Stimulated activated naive CD8-positive, alpha-beta T cell treated with anti-CD3 and anti-CD28 coated beads, Interleukin-15, Interleukin-2, amounts not matched to agents 100 ng/mL and 50 ng/mL, for 24 hours (primary cell): ENCODE measurements around the gene ZBTB33.

Source experiments
- H3K27ac Mint-ChIP-seq: one replicate; pipeline ENCODE4 v1.8.0; 2021; ENCODE audit warnings: mild to moderate bottlenecking, mixed read lengths
- H3K27me3 Mint-ChIP-seq: one replicate; pipeline ENCODE4 v1.8.0; 2021; ENCODE audit warnings: mixed read lengths
- H3K36me3 Mint-ChIP-seq: one replicate; pipeline ENCODE4 v1.8.0; 2021; ENCODE audit warnings: low read depth, mixed read lengths
- H3K4me1 Mint-ChIP-seq: one replicate; pipeline ENCODE4 v1.8.0; 2021; ENCODE audit warnings: low read depth, mixed read lengths
- H3K4me3 Mint-ChIP-seq: one replicate; pipeline ENCODE4 v1.8.0; 2021; ENCODE audit warnings: mild to moderate bottlenecking, mixed read lengths
- H3K9me3 Mint-ChIP-seq: one replicate; pipeline ENCODE4 v1.8.0; 2021; ENCODE audit warnings: mixed read lengths

ZBTB33 gene

GRCh38 chrX:120244395-120244734 is 6.2 kb upstream of the ZBTB33 start:
- H3K4me3 Mint-ChIP-seq, result peak overlapping the region; percentile 93
- no peaks in the 10 kb centered on the region for H3K9me3 Mint-ChIP-seq
- peaks cover 4% of the 10 kb centered on the region for H3K27me3 Mint-ChIP-seq
- peak overlapping the region; percentile 73 for H3K27ac Mint-ChIP-seq
- peaks cover 15% of the 10 kb centered on the region for H3K4me1 Mint-ChIP-seq
- peaks cover under 1% of the 10 kb centered on the region for H3K36me3 Mint-ChIP-seq

DNA sequence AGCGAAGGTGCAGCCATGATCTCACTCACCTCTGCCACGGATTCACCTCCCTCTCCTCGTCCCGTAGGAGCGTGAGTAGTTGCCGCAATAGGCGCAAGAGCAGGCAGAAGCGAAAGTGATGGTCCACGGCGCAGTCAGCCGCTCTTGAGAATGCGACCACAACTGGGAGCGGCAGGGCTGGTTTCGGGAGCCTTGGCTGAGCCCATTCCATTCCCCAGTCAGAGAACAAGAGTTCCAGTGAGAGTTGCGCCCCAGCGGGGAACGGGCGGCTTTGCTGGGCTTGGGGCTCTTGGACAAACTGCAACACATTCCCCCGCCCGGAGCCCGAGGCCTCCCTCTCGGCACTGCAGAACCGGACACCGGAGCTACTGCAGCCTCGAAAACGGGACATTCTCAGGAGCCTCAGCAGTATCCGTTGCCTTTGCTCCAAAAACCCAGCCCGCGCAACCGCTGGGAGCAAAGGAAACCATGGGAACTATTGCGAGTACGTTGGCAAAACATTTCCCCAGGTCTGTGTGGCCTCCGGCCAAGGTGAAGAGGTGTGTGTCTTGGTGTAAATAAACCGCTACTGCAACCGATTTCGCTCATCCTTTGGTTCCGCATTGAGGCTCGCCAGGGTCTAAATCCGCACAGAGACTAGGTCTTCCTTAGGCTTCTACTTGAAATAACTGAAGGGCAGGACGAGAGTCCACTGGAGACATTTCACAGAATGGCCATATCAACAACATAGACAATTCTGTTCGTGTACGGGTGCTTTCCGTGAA is 5.7 kb upstream of the ZBTB33 start:
- peaks cover 16% of the 10 kb centered on the region for H3K4me1 Mint-ChIP-seq
- no peaks in the 10 kb centered on the region for H3K9me3 Mint-ChIP-seq
- H3K27me3 Mint-ChIP-seq, result peaks cover 4% of the 10 kb centered on the region
- no peaks in the 10 kb centered on the region for H3K36me3 Mint-ChIP-seq
- H3K4me3 Mint-ChIP-seq, result peak overlapping the region; percentile 93
- peak overlapping the region; percentile 84 for H3K27ac Mint-ChIP-seq

DNA sequence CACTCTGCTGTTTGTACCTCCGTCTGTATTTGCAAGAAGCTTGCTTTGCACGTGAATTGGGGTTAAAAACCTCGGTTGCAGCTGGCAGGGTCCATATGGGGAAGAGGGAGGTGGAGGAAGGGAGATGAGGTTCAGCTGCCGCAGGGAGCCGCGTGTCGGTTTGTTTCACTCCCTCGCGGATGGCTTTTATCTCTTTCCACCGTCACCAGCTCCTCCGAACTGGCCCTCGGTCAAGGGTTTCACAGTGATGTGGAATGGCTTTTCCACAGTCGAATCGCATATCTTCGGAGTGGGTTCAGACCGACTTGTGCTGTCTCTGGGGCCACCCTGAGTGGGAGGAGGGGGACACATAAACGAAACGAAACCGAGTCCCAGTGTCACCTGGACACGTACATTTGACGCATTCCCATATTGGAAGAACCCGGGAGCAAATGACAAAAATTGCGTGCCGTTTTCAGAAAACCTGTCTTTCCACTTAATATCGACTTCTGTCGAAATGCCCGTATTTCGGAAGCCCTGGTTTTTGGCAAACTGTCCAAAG is 929 bp downstream of the ZBTB33 start:
- Mint-ChIP-seq H3K36me3 (peaks cover 39% of the 10 kb centered on the region), H3K9me3 (no peaks in the 10 kb centered on the region), H3K27me3 (peaks cover 2% of the 10 kb centered on the region), H3K27ac (peak overlapping the region; percentile 85), H3K4me1 (peaks cover 27% of the 10 kb centered on the region), H3K4me3 (peak overlapping the region; percentile 94)

- peaks cover 49% of the 10 kb centered on the region for H3K36me3 Mint-ChIP-seq
- H3K27ac Mint-ChIP-seq, result peak overlapping the region; percentile 19
- H3K4me3 Mint-ChIP-seq, result no peak overlapping the region
- H3K9me3 Mint-ChIP-seq, result no peaks in the 10 kb centered on the region
- H3K27me3 Mint-ChIP-seq, result no peaks in the 10 kb centered on the region
- H3K4me1 Mint-ChIP-seq, result peaks cover 35% of the 10 kb centered on the region
Observed at GRCh38 chrX:120253784-120254183, 3.2 kb downstream of the ZBTB33 start.

GRCh38 chrX:120260369-120260768 is 9.8 kb downstream of the ZBTB33 start:
- Mint-ChIP-seq H3K9me3 (no peaks in the 10 kb centered on the region), H3K4me1 (peaks cover 15% of the 10 kb centered on the region), H3K27me3 (no peaks in the 10 kb centered on the region), H3K36me3 (peaks cover 21% of the 10 kb centered on the region), H3K4me3 (no peak overlapping the region), H3K27ac (no peak overlapping the region)

DNA sequence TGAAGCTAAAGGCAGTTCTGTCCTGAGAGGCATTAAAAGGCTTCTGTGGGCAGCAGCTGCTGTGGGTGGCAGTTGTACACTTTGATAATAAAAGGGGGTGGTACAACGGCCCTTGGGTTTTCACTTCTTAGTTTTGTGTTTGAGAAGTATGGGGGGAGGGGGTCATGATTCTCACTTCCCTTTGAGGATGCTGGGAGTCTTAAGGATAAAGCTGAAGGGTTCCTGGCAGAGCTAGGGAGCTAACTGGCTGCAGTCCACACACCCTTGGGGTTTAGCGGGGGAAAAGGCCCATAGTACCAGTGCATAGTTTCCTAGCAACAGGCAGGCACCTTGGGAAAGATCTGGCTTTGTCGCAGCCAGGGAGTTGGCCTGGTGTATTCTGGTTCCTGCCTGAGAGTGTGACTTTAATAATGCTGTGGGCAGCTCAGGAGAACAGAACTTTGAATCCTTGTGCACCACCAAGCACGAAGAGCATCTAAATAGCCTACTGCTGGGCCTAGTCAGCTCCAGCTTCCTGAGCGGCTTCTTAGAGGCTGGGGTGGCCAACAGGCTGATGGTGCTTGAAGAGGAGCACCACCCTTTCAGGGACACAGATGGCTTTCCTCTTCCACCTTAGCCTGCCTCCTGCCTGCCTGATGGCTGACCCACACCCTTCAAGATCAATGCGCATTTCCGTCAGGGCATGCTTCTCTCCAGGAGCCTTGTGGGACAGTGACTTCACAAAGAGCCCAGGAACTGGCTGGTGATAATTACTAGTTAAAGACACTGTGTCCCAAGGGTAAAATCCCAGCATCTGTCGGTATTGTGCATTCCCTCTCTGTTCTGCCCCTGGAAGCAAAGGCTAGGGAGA is 12.5 kb downstream of the ZBTB33 start:
- Mint-ChIP-seq H3K4me3 (no peak overlapping the region), H3K27ac (no peak overlapping the region), H3K27me3 (no peaks in the 10 kb centered on the region), H3K36me3 (no peaks in the 10 kb centered on the region), H3K4me1 (no peaks in the 10 kb centered on the region), H3K9me3 (no peaks in the 10 kb centered on the region)

DNA sequence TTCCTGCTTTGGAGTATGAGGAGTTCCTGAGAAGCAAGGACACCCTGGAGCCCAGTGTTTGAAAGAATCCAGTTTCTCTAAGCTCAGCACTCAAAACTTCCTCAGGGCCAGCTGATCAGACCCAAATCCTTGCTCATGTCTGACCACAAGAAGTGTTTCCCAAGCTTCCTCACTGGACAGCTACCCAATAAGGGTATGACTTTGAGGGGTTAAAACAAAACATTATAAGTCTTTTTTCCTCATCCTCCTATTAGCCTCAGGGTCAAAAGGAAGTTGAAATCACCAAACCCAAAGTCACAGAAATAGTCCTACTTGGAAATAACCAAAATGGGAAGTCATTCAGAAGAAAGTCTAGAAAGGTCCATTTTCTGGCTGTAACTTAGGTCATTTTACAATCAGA is 13.7 kb downstream of the ZBTB33 start:
- Mint-ChIP-seq H3K27ac (no peak overlapping the region), H3K9me3 (no peaks in the 10 kb centered on the region), H3K4me3 (no peak overlapping the region), H3K4me1 (peaks cover 5% of the 10 kb centered on the region), H3K36me3 (no peaks in the 10 kb centered on the region), H3K27me3 (no peaks in the 10 kb centered on the region)

GRCh38 chrX:120269373-120270035 is 18.9 kb downstream of the ZBTB33 start:
- Mint-ChIP-seq H3K27ac (peak overlapping the region; percentile 27), H3K27me3 (no peaks in the 10 kb centered on the region), H3K36me3 (no peaks in the 10 kb centered on the region), H3K4me1 (peaks cover 11% of the 10 kb centered on the region), H3K9me3 (no peaks in the 10 kb centered on the region), H3K4me3 (no peak overlapping the region)

- no peak overlapping the region for H3K27ac Mint-ChIP-seq
- no peaks in the 10 kb centered on the region for H3K36me3 Mint-ChIP-seq
- no peak overlapping the region for H3K4me3 Mint-ChIP-seq
- no peaks in the 10 kb centered on the region for H3K9me3 Mint-ChIP-seq
- no peaks in the 10 kb centered on the region for H3K27me3 Mint-ChIP-seq
- peaks cover 11% of the 10 kb centered on the region for H3K4me1 Mint-ChIP-seq
Observed at GRCh38 chrX:120270567-120270966, 20.0 kb downstream of the ZBTB33 start.

GRCh38 chrX:120271218-120271617 is 20.6 kb downstream of the ZBTB33 start:
- Mint-ChIP-seq H3K4me1 (peaks cover 11% of the 10 kb centered on the region), H3K9me3 (no peaks in the 10 kb centered on the region), H3K27me3 (no peaks in the 10 kb centered on the region), H3K27ac (no peak overlapping the region), H3K4me3 (no peak overlapping the region), H3K36me3 (no peaks in the 10 kb centered on the region)

DNA sequence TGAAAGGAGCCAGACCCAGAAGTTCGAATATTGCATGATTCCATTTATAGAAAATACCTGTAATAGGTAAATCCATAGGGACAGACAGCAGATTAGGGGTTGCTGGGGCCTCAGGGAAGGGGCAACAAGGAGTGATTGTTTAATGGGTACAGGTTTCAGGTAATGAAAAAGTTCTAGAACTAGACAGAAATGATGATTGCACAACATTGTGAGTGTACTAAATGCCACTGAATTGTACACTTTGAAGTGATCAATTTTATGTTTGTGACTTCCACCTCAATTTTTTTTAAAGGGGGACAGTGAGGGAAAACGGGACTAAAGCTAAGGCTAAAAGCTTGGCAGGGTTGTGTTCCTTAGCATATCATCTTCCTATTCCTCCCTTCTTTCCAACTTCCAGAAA is 23.5 kb downstream of the ZBTB33 start:
- Mint-ChIP-seq H3K27ac (no peak overlapping the region), H3K9me3 (no peaks in the 10 kb centered on the region), H3K4me3 (no peak overlapping the region), H3K36me3 (no peaks in the 10 kb centered on the region), H3K4me1 (peaks cover 8% of the 10 kb centered on the region), H3K27me3 (no peaks in the 10 kb centered on the region)

DNA sequence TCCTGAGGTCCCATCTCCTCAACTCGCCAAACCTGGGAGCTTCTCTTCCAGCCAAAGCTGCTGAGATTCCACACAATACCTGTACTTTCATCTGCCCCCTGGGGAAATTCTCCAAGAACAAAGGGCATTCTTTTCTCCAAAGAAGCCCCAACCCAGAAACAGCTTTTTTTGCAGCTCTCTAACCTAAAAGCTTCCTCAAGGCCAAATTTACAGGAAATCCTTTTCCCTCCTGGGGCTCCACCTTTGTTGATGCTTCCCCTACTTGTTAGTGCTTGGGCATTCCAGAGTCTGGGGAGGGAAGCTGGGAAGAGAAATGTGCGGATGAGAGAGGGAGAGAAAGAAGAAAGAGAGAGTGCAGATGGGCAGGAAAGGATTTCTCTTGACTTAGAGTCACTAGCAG is 24.3 kb downstream of the ZBTB33 start:
- no peaks in the 10 kb centered on the region for H3K9me3 Mint-ChIP-seq
- H3K4me3 Mint-ChIP-seq, result no peak overlapping the region
- H3K27me3 Mint-ChIP-seq, result no peaks in the 10 kb centered on the region
- no peak overlapping the region for H3K27ac Mint-ChIP-seq
- H3K4me1 Mint-ChIP-seq, result no peaks in the 10 kb centered on the region
- no peaks in the 10 kb centered on the region for H3K36me3 Mint-ChIP-seq

GRCh38 chrX:120281021-120281624 is 30.5 kb downstream of the ZBTB33 start:
- H3K4me1 Mint-ChIP-seq, result no peaks in the 10 kb centered on the region
- H3K9me3 Mint-ChIP-seq, result no peaks in the 10 kb centered on the region
- no peaks in the 10 kb centered on the region for H3K36me3 Mint-ChIP-seq
- H3K27me3 Mint-ChIP-seq, result no peaks in the 10 kb centered on the region
- no peak overlapping the region for H3K27ac Mint-ChIP-seq
- no peak overlapping the region for H3K4me3 Mint-ChIP-seq

DNA sequence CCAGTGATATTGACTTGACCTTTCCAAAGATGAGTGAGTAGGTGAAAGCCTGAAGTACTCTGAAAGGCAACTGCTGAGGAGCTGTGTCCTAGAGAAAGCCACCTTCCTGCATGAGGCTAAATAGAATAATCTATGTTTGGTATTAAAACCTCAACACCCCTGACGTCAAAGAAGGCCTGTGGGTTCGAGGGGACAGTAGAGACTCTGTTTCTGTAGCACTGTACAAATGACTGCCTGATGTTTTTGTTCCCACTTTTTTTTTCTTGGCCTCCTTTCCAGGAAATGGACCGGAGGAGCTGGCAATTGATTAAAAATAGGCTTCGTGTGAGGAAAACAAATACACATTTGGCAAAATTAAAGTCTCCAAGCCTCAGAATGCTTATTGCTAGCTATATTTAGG is 31.1 kb downstream of the ZBTB33 start:
- no peaks in the 10 kb centered on the region for H3K4me1 Mint-ChIP-seq
- no peaks in the 10 kb centered on the region for H3K9me3 Mint-ChIP-seq
- H3K36me3 Mint-ChIP-seq, result no peaks in the 10 kb centered on the region
- no peak overlapping the region for H3K4me3 Mint-ChIP-seq
- H3K27me3 Mint-ChIP-seq, result no peaks in the 10 kb centered on the region
- no peak overlapping the region for H3K27ac Mint-ChIP-seq

DNA sequence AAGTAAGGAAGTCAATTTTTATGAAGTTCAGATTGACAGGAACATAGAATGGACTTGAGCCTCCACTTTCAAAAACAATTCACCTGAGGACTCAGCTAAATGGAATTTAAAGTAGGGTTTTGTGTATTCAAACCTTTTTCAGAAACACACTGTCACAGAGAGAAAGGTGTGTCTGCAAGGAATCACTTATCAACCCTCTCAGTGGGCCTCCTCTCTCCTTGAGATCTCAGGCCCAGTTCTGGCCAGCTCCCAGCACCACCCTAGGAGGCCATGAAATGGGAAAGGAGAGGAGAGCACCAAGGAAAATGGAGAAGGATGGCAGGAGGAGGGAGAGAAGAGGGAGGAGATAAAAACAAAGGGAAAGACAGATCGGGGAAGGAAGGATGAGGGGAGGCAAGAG is 32.1 kb downstream of the ZBTB33 start:
- Mint-ChIP-seq H3K36me3 (no peaks in the 10 kb centered on the region), H3K27me3 (no peaks in the 10 kb centered on the region), H3K4me3 (no peak overlapping the region), H3K4me1 (peaks cover 3% of the 10 kb centered on the region), H3K27ac (no peak overlapping the region), H3K9me3 (no peaks in the 10 kb centered on the region)
